ENCODE results near the gene INPP5A. TPM values are rescaled to one million over a fixed set of nuclear protein-coding genes. Genes with fewer than 3 reads are reported as not detected.

INPP5A gene
- total and polyA plus RNA-seq, 11 donors: 38.6 to 179 (median 102) TPM

DNA sequence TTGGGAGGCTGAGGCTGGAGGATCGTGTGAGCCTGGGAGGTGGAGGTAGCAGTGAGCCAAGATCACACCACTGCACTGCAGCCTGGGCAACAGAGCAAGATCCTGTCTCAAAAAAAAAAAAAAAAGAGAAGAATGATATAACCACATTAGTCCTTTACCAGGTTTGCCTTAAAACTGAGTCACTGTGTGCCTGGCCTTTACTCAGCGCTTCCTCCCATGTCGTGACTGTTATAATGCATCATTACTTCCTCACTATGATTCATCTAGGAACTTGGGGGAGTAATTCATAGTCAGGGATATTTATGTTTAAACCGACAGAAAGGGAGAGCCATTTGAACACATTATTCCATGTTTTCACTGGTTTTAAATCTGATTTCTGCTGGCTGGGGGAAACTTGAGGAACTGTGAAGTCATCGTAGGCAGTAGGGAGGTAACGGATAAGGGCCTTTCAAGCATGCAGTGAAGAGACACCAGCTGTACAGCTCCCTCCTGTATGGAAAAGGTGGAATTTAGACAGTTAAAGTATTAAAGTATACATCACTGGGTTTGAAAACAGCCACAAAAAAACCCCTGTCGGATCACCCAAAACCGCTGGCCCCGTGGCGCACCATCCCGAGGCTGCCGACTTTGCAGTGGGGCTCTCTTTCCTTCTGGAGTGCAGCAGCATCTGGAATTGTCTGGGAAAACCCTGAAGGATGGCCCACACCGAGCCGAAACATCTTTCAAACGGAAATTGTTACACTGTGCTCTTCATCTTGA lies 128.5 kb downstream of the INPP5A start:
- Histone ChIP-seq H3K27me3 (no peaks in the 10 kb centered on the region), H3K36me3 (peaks cover 0 to 20% (median 4%) of the 10 kb centered on the region in 9 donors), H3K4me3 (no peak overlapping the region), H3K4me1 (peaks cover 0 to 9% (median 0%) of the 10 kb centered on the region in 12 donors), H3K27ac (peak overlapping the region in 1 of 12 donors; percentile 6), H3K9me3 (peaks cover 0 to 8% (median 0%) of the 10 kb centered on the region in 12 donors)
- intact Hi-C loops (cut with DNase I): loop anchor here in 1 of 10 donors (10.0 kb wide), 1 partner anchor 469 kb away; no protein-coding TSS in a partner anchor
- ATAC-seq: peak in 3 of 4 donors; percentile 42 to 67 (median 55)
- no peak for DNase-seq
- WGBS, 4 donors: 83 to 86% (median 84%) methylated on average over 15 of the region's 15 CpGs
- TF ChIP-seq, protein P1, sequence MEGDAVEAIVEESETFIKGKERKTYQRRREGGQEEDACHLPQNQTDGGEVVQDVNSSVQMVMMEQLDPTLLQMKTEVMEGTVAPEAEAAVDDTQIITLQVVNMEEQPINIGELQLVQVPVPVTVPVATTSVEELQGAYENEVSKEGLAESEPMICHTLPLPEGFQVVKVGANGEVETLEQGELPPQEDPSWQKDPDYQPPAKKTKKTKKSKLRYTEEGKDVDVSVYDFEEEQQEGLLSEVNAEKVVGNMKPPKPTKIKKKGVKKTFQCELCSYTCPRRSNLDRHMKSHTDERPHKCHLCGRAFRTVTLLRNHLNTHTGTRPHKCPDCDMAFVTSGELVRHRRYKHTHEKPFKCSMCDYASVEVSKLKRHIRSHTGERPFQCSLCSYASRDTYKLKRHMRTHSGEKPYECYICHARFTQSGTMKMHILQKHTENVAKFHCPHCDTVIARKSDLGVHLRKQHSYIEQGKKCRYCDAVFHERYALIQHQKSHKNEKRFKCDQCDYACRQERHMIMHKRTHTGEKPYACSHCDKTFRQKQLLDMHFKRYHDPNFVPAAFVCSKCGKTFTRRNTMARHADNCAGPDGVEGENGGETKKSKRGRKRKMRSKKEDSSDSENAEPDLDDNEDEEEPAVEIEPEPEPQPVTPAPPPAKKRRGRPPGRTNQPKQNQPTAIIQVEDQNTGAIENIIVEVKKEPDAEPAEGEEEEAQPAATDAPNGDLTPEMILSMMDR (IDR thresholded peaks at IDR 0.05): no peak
- TF ChIP-seq POLR2A (IDR thresholded peaks at IDR 0.05): no peak

GRCh38 chr10:132666705-132667341 lies 129.2 kb downstream of the INPP5A start:
- H3K4me3 ChIP-seq: no peak overlapping the region
- no peak overlapping the region for H3K27ac ChIP-seq
- H3K4me1 ChIP-seq: peaks cover 0 to 16% (median 0%) of the 10 kb centered on the region in 12 donors
- no peaks in the 10 kb centered on the region for H3K27me3 ChIP-seq
- 83 to 89% (median 87%) methylated on average over 12 of the region's 12 CpGs for WGBS, 4 donors
- TF ChIP-seq POLR2A (IDR thresholded peaks at IDR 0.05): no peak
- TF ChIP-seq, protein P1 (IDR thresholded peaks at IDR 0.05): no peak
- no peak for DNase-seq
- no peak for ATAC-seq
- intact Hi-C loops (cut with DNase I): loop anchor here in 1 of 10 donors (10.0 kb wide), 1 partner anchor 468 kb away; no protein-coding TSS in a partner anchor
- H3K9me3 ChIP-seq: peaks cover 0 to under 1% (median 0%) of the 10 kb centered on the region in 12 donors
- peaks cover 0 to 17% (median 4%) of the 10 kb centered on the region in 9 donors for H3K36me3 ChIP-seq

- Histone ChIP-seq H3K4me1 (peaks cover 0 to 17% (median 0%) of the 10 kb centered on the region in 12 donors), H3K27me3 (no peaks in the 10 kb centered on the region), H3K9me3 (no peaks in the 10 kb centered on the region), H3K36me3 (peaks cover 0 to 14% (median under 1%) of the 10 kb centered on the region in 9 donors), H3K4me3 (no peak overlapping the region), H3K27ac (no peak overlapping the region)
- ATAC-seq: no peak
- TF ChIP-seq, protein P1 (IDR thresholded peaks at IDR 0.05): no peak
- no peak for TF ChIP-seq POLR2A (IDR thresholded peaks at IDR 0.05)
- no peak for DNase-seq
- WGBS, 4 donors: 89 to 93% (median 91%) methylated on average over 20 of the region's 20 CpGs
- intact Hi-C loops (cut with DNase I): loop anchor here in 1 of 10 donors (10.0 kb wide), 1 partner anchor 467 kb away; no protein-coding TSS in a partner anchor
Observed at GRCh38 chr10:132667342-132668047, 129.9 kb downstream of the INPP5A start.
